ENCODE data around the gene WDR33.

WDR33 gene

DNA sequence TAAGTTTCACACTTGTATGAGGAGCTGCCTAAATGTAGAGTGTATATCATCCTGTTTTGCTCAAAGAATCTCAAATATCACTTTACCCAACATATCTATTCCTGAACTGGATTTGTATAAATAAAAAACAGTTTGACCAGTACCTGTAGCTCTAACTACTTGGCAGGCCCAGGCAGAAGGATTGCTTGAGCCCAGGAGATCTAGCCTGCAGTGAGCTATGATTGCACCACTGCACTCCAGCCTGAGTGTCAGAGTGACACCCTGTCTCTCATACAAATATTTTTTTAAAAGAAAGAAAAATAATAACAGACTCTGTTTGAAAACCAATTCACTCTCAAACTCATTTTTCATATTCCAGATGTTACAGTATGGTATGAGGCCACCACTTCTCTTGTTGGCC lies 127.9 kb downstream of the WDR33 start (continued):
- TF ChIP-seq, protein P1, sequence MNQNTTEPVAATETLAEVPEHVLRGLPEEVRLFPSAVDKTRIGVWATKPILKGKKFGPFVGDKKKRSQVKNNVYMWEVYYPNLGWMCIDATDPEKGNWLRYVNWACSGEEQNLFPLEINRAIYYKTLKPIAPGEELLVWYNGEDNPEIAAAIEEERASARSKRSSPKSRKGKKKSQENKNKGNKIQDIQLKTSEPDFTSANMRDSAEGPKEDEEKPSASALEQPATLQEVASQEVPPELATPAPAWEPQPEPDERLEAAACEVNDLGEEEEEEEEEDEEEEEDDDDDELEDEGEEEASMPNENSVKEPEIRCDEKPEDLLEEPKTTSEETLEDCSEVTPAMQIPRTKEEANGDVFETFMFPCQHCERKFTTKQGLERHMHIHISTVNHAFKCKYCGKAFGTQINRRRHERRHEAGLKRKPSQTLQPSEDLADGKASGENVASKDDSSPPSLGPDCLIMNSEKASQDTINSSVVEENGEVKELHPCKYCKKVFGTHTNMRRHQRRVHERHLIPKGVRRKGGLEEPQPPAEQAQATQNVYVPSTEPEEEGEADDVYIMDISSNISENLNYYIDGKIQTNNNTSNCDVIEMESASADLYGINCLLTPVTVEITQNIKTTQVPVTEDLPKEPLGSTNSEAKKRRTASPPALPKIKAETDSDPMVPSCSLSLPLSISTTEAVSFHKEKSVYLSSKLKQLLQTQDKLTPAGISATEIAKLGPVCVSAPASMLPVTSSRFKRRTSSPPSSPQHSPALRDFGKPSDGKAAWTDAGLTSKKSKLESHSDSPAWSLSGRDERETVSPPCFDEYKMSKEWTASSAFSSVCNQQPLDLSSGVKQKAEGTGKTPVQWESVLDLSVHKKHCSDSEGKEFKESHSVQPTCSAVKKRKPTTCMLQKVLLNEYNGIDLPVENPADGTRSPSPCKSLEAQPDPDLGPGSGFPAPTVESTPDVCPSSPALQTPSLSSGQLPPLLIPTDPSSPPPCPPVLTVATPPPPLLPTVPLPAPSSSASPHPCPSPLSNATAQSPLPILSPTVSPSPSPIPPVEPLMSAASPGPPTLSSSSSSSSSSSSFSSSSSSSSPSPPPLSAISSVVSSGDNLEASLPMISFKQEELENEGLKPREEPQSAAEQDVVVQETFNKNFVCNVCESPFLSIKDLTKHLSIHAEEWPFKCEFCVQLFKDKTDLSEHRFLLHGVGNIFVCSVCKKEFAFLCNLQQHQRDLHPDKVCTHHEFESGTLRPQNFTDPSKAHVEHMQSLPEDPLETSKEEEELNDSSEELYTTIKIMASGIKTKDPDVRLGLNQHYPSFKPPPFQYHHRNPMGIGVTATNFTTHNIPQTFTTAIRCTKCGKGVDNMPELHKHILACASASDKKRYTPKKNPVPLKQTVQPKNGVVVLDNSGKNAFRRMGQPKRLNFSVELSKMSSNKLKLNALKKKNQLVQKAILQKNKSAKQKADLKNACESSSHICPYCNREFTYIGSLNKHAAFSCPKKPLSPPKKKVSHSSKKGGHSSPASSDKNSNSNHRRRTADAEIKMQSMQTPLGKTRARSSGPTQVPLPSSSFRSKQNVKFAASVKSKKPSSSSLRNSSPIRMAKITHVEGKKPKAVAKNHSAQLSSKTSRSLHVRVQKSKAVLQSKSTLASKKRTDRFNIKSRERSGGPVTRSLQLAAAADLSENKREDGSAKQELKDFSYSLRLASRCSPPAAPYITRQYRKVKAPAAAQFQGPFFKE (tag by site-specific recombination; IDR thresholded peaks at IDR 0.05; ENCODE audit: borderline replicate concordance): no peak
- no peak for TF ChIP-seq SCRT2 (tag by site-specific recombination; IDR thresholded peaks at IDR 0.05)
- TF ChIP-seq ZNF658 (tag by site-specific recombination; IDR thresholded peaks at IDR 0.05): no peak
- TF ChIP-seq ZNF549 (tag by site-specific recombination; IDR thresholded peaks at IDR 0.05): no peak
- TF ChIP-seq, protein P2, sequence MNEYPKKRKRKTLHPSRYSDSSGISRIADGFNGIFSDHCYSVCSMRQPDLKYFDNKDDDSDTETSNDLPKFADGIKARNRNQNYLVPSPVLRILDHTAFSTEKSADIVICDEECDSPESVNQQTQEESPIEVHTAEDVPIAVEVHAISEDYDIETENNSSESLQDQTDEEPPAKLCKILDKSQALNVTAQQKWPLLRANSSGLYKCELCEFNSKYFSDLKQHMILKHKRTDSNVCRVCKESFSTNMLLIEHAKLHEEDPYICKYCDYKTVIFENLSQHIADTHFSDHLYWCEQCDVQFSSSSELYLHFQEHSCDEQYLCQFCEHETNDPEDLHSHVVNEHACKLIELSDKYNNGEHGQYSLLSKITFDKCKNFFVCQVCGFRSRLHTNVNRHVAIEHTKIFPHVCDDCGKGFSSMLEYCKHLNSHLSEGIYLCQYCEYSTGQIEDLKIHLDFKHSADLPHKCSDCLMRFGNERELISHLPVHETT (tag by site-specific recombination; IDR thresholded peaks at IDR 0.05): no peak
- TF ChIP-seq, protein P3, sequence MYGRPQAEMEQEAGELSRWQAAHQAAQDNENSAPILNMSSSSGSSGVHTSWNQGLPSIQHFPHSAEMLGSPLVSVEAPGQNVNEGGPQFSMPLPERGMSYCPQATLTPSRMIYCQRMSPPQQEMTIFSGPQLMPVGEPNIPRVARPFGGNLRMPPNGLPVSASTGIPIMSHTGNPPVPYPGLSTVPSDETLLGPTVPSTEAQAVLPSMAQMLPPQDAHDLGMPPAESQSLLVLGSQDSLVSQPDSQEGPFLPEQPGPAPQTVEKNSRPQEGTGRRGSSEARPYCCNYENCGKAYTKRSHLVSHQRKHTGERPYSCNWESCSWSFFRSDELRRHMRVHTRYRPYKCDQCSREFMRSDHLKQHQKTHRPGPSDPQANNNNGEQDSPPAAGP (tag by site-specific recombination; IDR thresholded peaks at IDR 0.05): no peak

DNA sequence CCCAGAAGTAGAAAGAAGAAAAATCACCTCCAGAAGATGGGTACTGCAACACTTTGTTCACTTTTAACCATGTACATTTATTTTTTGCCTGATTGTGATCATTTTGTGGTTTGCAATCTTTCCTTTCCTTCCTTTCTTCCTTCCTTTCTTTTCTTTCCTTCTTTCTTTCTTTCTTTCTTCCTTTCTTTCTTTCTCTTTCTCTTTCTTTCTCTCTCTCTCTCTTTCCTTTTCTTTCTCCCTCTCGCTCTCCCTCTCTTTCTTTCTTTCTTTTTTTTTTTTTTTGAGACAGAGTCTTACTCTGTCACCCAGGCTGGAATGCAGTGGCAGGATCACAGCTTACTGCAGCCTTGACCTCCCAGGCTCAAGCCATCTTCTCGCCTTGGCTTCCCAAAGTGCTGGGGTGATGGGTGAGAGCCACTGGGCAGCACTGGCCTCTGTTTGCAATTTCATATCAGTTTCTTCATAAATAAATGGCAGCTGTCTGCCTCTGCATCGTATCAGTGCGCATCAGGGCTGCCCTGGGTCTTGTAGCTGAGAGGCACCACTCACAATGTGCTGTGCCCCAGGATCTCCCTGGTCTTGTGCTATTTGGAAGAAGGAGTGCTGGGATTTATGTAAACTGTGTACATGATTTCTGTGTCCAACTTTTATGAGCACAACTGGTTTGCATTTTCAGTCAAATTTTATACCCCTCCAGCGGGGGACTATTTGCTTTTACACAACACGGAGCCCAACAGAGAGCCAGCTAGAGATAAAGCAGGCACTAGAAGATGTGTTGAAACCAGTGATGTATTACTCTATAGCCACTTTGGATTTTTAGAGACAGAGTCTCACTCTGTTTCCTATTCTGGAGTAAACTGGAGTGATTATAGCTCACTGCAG lies 128.8 kb downstream of the WDR33 start:
- ChIA-PET CTCF (interaction anchor here (0.7 to 1.6 kb wide), 2 partner anchors 32 to 166 kb away, joined by 3 to 5 read pairs; no protein-coding TSS in a partner anchor), POLR2A (interaction anchor here (0.8 kb wide), 1 partner anchor 18 kb away, joined by 3 read pairs; no protein-coding TSS in a partner anchor)
- Histone ChIP-seq H3K4me3 (ENCODE audit: low read depth, low read length) (no peak overlapping the region), H3K27ac (ENCODE audit: extremely low read depth, low read depth, low read length) (no peak overlapping the region), H3K9me3 (ENCODE audit: control insufficient read depth, insufficient read depth, low read depth, low read length) (no peaks in the 10 kb centered on the region), H3K4me1 (ENCODE audit: control insufficient read depth, insufficient read depth, low read length) (no peaks in the 10 kb centered on the region), H3K36me3 (ENCODE audit: control insufficient read depth in 2 of 2, insufficient read depth in 1 of 2, low read length in 2 of 2) (no peaks in the 10 kb centered on the region)
- TF ChIP-seq GFI1B (tag by site-specific recombination; IDR thresholded peaks at IDR 0.05): 0 out of 2 replicates have a peak, but pooled peaks have one; percentile 32
- TF ChIP-seq, protein P4, sequence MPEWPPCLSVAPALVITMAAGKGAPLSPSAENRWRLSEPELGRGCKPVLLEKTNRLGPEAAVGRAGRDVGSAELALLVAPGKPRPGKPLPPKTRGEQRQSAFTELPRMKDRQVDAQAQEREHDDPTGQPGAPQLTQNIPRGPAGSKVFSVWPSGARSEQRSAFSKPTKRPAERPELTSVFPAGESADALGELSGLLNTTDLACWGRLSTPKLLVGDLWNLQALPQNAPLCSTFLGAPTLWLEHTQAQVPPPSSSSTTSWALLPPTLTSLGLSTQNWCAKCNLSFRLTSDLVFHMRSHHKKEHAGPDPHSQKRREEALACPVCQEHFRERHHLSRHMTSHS (tag by site-specific recombination; IDR thresholded peaks at IDR 0.05): no peak
- TF ChIP-seq ZBTB1 (tag by site-specific recombination; IDR thresholded peaks at IDR 0.05): no peak
- no peak for TF ChIP-seq ZNF423 (tag by site-specific recombination; IDR thresholded peaks at IDR 0.05)
- TF ChIP-seq, protein P5, sequence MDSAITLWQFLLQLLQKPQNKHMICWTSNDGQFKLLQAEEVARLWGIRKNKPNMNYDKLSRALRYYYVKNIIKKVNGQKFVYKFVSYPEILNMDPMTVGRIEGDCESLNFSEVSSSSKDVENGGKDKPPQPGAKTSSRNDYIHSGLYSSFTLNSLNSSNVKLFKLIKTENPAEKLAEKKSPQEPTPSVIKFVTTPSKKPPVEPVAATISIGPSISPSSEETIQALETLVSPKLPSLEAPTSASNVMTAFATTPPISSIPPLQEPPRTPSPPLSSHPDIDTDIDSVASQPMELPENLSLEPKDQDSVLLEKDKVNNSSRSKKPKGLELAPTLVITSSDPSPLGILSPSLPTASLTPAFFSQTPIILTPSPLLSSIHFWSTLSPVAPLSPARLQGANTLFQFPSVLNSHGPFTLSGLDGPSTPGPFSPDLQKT (IDR thresholded peaks at IDR 0.05; ENCODE audit: borderline replicate concordance, low read depth, low read length): no peak
- TF ChIP-seq, protein P6, sequence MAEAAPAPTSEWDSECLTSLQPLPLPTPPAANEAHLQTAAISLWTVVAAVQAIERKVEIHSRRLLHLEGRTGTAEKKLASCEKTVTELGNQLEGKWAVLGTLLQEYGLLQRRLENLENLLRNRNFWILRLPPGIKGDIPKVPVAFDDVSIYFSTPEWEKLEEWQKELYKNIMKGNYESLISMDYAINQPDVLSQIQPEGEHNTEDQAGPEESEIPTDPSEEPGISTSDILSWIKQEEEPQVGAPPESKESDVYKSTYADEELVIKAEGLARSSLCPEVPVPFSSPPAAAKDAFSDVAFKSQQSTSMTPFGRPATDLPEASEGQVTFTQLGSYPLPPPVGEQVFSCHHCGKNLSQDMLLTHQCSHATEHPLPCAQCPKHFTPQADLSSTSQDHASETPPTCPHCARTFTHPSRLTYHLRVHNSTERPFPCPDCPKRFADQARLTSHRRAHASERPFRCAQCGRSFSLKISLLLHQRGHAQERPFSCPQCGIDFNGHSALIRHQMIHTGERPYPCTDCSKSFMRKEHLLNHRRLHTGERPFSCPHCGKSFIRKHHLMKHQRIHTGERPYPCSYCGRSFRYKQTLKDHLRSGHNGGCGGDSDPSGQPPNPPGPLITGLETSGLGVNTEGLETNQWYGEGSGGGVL (tag by site-specific recombination; IDR thresholded peaks at IDR 0.05): no peak
- TF ChIP-seq, protein P7, sequence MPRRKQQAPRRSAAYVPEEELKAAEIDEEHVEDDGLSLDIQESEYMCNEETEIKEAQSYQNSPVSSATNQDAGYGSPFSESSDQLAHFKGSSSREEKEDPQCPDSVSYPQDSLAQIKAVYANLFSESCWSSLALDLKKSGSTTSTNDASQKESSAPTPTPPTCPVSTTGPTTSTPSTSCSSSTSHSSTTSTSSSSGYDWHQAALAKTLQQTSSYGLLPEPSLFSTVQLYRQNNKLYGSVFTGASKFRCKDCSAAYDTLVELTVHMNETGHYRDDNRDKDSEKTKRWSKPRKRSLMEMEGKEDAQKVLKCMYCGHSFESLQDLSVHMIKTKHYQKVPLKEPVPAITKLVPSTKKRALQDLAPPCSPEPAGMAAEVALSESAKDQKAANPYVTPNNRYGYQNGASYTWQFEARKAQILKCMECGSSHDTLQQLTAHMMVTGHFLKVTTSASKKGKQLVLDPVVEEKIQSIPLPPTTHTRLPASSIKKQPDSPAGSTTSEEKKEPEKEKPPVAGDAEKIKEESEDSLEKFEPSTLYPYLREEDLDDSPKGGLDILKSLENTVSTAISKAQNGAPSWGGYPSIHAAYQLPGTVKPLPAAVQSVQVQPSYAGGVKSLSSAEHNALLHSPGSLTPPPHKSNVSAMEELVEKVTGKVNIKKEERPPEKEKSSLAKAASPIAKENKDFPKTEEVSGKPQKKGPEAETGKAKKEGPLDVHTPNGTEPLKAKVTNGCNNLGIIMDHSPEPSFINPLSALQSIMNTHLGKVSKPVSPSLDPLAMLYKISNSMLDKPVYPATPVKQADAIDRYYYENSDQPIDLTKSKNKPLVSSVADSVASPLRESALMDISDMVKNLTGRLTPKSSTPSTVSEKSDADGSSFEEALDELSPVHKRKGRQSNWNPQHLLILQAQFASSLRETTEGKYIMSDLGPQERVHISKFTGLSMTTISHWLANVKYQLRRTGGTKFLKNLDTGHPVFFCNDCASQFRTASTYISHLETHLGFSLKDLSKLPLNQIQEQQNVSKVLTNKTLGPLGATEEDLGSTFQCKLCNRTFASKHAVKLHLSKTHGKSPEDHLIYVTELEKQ (tag by site-specific recombination; IDR thresholded peaks at IDR 0.05; ENCODE audit: borderline replicate concordance): no peak
- TF ChIP-seq ZNF248 (tag by site-specific recombination; IDR thresholded peaks at IDR 0.05): no peak
- TF ChIP-seq ZNF777 (tag by site-specific recombination; IDR thresholded peaks at IDR 0.05; ENCODE audit: borderline replicate concordance): no peak
- TF ChIP-seq ZNF324 (tag by site-specific recombination; IDR thresholded peaks at IDR 0.05): no peak
- TF ChIP-seq ZNF274 (IDR thresholded peaks at IDR 0.05; ENCODE audit: low read length): no peak
- no peak for TF ChIP-seq ZNF274 (tag by site-specific recombination; IDR thresholded peaks at IDR 0.05; ENCODE audit: borderline replicate concordance)

All from HEK293 (cell line).